A549 (cell line): ENCODE results near the gene ACOD1.

Source experiments
- CBX2 ChIP-seq: fragments of 200-600 bp; sonication (generic); IDR thresholded peaks from 2 replicates; pipeline ENCODE4 v1.6.1; 2016; ENCODE audit warnings: low read depth, mild to moderate bottlenecking, borderline replicate concordance
- CTCF ChIP-seq: fragments of >200 bp; sonication (Bioruptor Twin); formaldehyde crosslinking; IDR thresholded peaks from 3 replicates; pipeline ENCODE4 v1.5.1; 2016
- EHF ChIP-seq: fragments of 250-450 bp; sonication (Bioruptor Pico); IDR thresholded peaks from 2 replicates; pipeline ENCODE4 v1.5.0; 2020; ENCODE audit warnings: mild to moderate bottlenecking
- ESRRA ChIP-seq: fragments of 150-350 bp; IDR thresholded peaks from 2 replicates; pipeline ENCODE4 v1.6.1; 2014; ENCODE audit warnings: mild to moderate bottlenecking, low read length, borderline replicate concordance
- HDAC2 ChIP-seq: fragments of 200-600 bp; sonication (generic); IDR thresholded peaks from 2 replicates; pipeline ENCODE4 v1.6.1; 2016
- JUNB ChIP-seq: fragments of >200 bp; sonication (Bioruptor Twin); formaldehyde crosslinking; IDR thresholded peaks from 2 replicates; pipeline ENCODE4 v1.6.1; 2016
- MAFK ChIP-seq: fragments of 450-650 bp; IDR thresholded peaks from 2 replicates; pipeline ENCODE4 v1.6.1; 2014; ENCODE audit not compliant: partially characterized antibody
- RFX5 ChIP-seq: fragments of 450-650 bp; IDR thresholded peaks from 2 replicates; pipeline ENCODE4 v1.7.1; 2014; ENCODE audit warnings: antibody characterized with exemption, mild to moderate bottlenecking, moderate library complexity
- SMC3 ChIP-seq: fragments of >200 bp; sonication (Bioruptor Twin); formaldehyde crosslinking; IDR thresholded peaks from 3 replicates; pipeline ENCODE4 v1.6.1; 2018; ENCODE audit warnings: inconsistent platforms
- TP53 ChIP-seq: fragments of 250-450 bp; sonication (Bioruptor Pico); IDR thresholded peaks from 2 replicates; pipeline ENCODE4 v1.5.0; 2021; ENCODE audit warnings: mild to moderate bottlenecking, moderate library complexity

- TF ChIP-seq CTCF, result no peak
- TF ChIP-seq TP53 (CRISPR knock-in tag), result no peak
- TF ChIP-seq MAFK, result peak; percentile 57
- TF ChIP-seq HDAC2, result no peak
- TF ChIP-seq CBX2, result no peak
- no peak for TF ChIP-seq ESRRA
- no peak for TF ChIP-seq RFX5
- no peak for TF ChIP-seq EHF
- no peak for TF ChIP-seq SMC3
- no peak for TF ChIP-seq JUNB
Observed at GRCh38 chr13:76993473-76993872, 45.2 kb downstream of the ACOD1 start.
